Measurements from ENCODE around the gene PAOX.
A peak's percentile ranks its signal among the peaks of the same experiment; 100 is the strongest.

GRCh38 chr10:133394801-133395221, 15.7 kb downstream of the PAOX start:
- 0 out of 2 replicates have a peak, but pooled peaks have one; percentile 9 for TF ChIP-seq SETDB1 (CRISPR knock-in tag; IDR thresholded peaks at IDR 0.05; ENCODE audit: borderline replicate concordance)
- no peak for TF ChIP-seq ZBTB49 (CRISPR knock-in tag; IDR thresholded peaks at IDR 0.05; ENCODE audit: borderline replicate concordance)
- TF ChIP-seq ZBTB33 (CRISPR knock-in tag; IDR thresholded peaks at IDR 0.05), result no peak

Measured in HepG2 (cell line).